AG20443 (cell line): Measurements from ENCODE around the gene HHATL.

ENCODE experiments used
- DNase-seq: peaks from one replicate; pipeline ENCODE4 v3.0.0; 2012; ENCODE audit warnings: low spot score, mixed read lengths

HHATL gene

GRCh38 chr3:42664438-42664803 is 38.2 kb downstream of the HHATL start:
- DNase-seq = no peak

- DNase-seq = peak; percentile 11
These were observed 38.8 kb downstream of the HHATL start for GRCh38 chr3:42663581-42664437.

- peak; percentile 9 for DNase-seq
These were observed 39.6 kb downstream of the HHATL start for GRCh38 chr3:42662813-42663535.

GRCh38 chr3:42662037-42662812 is 40.4 kb downstream of the HHATL start:
- no peak for DNase-seq

GRCh38 chr3:42661593-42662022 is 41.0 kb downstream of the HHATL start:
- no peak for DNase-seq

- DNase-seq = peak; percentile 11
These were observed 41.7 kb downstream of the HHATL start for GRCh38 chr3:42660898-42661297.

- DNase-seq = peak; percentile 9
These were observed 42.4 kb downstream of the HHATL start for GRCh38 chr3:42660131-42660715.

GRCh38 chr3:42659451-42660130 is 43.0 kb downstream of the HHATL start:
- DNase-seq = no peak

GRCh38 chr3:42658771-42659390 is 43.7 kb downstream of the HHATL start:
- DNase-seq = no peak

- DNase-seq = no peak
These were observed 44.4 kb downstream of the HHATL start for GRCh38 chr3:42658091-42658770.

- no peak for DNase-seq
These were observed 44.9 kb downstream of the HHATL start for GRCh38 chr3:42657675-42658074.

GRCh38 chr3:42656680-42657610 is 45.7 kb downstream of the HHATL start:
- DNase-seq = no peak

GRCh38 chr3:42655980-42656679 is 46.5 kb downstream of the HHATL start:
- DNase-seq = peak; percentile 78

GRCh38 chr3:42655331-42655888 is 47.2 kb downstream of the HHATL start:
- peak; percentile 40 for DNase-seq

- peak; percentile 85 for DNase-seq
These were observed 48.0 kb downstream of the HHATL start for GRCh38 chr3:42654331-42655201.

- peak; percentile 57 for DNase-seq
These were observed 48.9 kb downstream of the HHATL start, which contains the start of gene ZBTB47 for GRCh38 chr3:42653560-42654330. Gene ZBTB47, plus strand, starts transcription at chr3:42653697. Its CDS starts 4,659 bp downstream, at chr3:42658356.

- DNase-seq = no peak
These were observed 49.4 kb downstream of the HHATL start for GRCh38 chr3:42653303-42653559.
